HTERT RPE-1 (cell line): ENCODE measurements around the gene SCUBE1.

ENCODE experiments used
- in situ Hi-C: fragments of 300-500 bp; cut with MboI; formaldehyde crosslinking; loops from 4 replicates; pipeline ENCODE4 v1.14.3; 2020; ENCODE audit warnings: low sequenced_read_pairs

The SCUBE1 gene

DNA sequence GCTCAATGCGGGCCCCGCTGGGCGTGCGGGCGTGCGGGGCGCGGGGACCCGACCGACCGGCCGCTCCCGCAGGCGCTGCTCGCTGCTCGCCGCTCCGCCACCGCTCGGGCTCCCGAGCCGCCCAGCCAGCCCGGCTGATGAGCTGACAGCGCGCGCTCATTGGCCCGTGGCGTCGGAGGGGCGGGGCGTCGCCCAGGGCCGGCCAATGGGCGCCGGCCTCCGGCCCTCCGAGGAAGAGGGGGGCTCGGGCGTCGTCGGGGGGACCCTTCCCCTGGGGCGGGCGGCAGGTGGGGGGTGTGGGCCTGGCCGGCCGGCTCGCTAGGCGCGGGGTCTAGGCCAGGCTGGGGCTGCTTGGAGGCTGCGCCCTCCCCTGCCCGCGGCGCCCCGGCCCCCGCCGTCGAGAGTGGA is at the start of gene SCUBE1:
SCUBE1 (minus strand) TSS at position 111 of the 408 bp plus-strand sequence. CDS start 111 bp downstream, outside the sequence.
- in situ Hi-C loops = no loop called here

DNA sequence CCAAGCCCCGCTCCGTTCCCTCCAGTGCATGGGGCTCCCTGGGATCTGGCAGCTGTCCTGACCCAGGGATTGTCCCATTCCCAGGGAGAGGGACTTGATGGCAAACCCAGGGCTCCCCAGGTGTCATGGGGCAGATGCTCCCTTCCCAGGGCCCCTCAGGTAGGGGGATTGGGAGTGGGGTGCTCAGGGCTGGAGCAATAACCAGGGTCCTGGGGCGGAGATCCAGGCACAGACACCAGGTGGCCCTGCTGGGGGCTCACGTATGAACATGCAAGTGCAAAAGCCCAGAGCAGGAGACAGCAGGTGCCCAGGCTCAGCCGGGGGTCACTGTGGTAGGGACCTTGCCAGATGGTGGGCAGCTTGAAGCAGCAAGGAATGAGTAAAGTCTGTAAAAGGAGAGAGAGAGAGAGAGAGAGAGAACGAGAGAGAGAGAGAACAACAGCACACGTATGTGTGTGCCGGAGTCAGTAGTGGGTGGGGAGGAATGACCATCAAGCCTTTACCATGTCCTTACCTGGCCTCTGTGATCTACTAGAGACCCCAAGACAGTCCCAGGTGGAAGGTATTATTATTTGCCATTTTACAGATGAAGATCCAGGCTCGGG is 49.3 kb upstream of the SCUBE1 start:
- in situ Hi-C loops = no loop called here

DNA sequence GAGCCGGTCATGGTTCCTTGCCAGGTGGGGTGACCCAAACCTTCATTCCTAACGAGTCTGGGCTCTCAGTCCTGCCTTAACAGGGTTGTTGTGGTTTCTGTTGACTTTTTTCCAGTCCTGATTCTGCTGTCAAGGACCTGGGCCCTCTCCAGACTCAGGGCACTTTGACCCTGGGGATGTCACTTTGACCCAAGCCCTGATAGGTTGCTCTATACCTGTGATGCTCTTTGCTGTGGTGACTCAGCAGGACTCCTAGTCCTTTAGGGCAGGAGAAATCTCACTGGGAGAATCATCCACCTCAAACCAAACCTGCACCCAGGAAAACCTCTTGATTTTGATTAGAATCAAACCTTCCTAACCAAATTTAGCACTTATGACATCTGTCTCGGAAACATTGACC is 48.1 kb upstream of the SCUBE1 start:
- in situ Hi-C loops = no loop called here

DNA sequence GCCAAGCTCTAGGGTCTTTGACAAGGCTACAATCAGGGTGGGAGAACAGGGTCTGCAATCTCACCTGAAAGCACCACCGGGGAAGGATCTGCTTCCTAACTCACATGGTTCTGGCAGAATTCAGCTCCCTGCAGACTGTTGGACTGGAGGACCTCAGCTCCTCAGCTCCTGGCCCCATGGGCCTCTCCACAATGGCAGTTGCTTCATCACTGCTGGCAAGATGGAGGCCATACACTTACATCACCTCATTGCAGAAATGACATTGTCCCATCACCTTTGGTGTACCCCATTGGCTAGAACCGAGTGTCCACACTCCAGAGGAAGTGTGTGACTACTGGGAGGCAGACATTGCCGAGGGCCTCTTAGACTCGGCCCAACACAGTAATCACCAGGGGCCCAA is 47.7 kb upstream of the SCUBE1 start:
- in situ Hi-C loops = no loop called here

DNA sequence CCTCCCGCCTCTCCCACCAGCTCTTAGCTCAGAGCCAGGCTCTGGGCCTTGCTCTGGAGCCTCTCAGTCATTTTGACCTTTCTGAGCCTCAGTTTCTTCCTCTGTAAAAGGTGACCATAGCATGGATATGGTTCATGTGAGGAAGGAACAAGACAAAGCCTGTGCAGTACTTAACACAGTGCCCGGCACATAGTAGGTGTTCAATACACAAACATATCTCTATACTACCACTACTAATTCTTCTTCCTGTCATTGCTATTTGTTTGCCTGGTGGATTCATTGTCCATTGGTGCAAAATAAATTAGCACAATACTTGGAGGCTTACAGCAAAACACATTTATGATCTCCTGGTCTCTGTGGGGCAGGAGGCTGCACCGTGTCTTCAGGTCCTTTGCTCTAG is 47.0 kb upstream of the SCUBE1 start:
- in situ Hi-C loops = no loop called here

DNA sequence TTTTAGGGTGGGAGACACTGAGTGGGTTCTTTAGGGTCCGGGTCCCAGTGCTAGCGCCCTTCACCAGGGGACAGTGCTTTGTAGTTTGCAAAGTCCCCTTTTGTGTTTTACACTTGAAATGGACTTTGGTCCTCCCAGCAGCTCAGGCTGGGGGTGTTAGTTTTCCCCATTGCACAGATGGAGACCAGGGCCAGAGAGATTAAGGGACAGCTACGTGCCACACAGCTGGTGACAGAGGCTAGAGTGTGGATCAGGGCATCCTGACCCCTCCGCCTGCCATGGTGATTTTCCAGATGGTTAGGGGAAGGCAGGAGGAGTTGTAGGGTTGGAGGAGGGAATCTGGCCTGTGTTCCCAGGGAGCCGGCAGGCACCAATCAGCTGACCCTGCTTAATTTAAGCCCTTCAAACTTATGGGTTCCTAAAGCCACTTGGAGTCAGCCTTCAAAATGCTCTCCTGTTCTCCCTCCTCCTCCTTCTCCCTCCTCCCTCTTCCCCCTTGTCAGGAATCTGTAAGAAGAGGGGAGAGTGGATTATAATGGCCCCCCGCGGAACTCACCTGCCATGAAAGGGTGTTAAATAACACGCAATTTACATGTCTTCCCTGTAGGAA is 46.2 kb upstream of the SCUBE1 start:
- in situ Hi-C loops = no loop called here

DNA sequence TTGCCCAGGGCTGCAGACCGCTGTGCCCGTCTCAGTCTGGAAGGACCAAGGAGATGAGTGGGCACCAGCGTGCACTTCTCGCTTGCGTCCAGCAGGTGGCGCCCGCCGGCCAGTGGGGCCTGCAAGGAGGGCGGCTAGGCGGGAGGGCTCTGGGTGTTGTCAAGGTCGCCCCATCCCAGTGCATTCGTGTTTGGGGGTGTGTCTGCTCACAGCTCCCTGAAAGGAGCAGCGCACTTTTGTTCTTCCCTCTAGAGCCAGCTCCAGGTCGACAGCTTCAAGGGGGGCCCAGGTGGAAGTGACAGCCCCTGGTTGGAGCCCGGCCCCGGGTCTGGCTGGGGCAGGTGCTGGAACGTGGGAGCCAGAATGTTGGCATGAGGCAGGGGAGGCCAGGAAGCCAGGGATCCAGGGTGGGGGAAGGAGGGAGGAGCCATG is 45.3 kb upstream of the SCUBE1 start:
- in situ Hi-C loops = no loop called here

DNA sequence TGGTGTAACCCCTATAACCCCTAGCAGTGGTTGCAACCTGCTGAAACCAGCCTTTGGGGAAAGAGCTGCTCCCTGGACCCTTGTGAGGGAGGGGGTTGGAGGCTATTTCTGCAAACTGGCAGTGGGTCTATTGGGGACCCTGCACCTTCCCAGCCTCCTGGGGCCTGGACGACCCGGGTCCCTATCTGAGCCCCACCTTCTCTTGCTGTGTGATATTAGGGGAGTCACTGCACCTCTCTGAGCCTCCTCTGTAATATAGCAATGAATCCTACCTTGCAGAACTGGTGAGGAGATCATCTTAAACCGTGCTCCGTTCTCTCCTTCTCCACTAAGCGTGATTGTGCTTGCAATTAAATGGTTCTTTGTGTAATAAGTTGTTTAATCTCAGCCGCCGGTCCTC is 44.6 kb upstream of the SCUBE1 start:
- in situ Hi-C loops = no loop called here

DNA sequence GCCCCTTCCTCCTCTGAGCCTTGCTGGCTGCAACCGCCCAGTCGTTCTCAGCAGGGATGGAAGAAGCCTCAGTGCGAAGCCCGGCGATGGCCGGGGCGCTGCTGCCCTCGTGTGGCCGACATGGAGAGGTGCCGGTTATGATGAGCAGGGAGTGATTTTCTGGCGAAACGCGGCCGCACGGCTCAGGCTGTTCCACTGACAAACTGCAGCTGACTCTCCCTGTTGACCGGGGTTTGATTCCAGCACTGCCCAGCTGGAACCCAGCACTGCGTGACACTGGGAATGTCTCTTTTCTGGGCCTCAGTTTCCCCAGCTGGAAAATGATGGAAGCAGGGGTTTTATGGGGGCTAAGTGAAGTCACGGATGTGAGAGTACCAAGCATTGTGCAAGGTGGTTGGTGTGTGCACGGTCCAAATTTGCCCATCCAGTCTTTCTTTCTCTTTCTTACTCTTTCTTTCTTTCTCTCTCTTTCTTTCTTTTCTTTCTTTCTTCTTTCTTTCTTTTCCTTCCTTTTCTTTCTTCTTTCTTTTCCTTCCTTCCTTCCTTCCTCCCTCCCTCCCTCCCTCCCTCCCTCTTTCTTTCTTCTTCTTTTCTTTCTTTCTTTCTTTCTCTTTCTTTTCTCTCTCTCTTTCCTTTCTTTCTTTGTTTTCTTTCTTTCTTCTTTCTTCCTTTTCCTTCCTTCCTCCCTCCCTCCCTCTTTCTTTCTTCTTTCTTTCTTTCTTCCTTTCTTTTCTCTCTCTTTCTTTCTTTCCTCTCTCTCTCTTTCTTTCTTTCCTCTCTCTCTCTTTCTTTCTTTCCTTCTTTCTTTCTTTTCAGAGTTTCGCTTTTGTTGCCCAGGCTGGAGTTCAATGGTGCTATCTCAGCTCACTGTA is 42.8 kb upstream of the SCUBE1 start:
- in situ Hi-C loops = no loop called here

DNA sequence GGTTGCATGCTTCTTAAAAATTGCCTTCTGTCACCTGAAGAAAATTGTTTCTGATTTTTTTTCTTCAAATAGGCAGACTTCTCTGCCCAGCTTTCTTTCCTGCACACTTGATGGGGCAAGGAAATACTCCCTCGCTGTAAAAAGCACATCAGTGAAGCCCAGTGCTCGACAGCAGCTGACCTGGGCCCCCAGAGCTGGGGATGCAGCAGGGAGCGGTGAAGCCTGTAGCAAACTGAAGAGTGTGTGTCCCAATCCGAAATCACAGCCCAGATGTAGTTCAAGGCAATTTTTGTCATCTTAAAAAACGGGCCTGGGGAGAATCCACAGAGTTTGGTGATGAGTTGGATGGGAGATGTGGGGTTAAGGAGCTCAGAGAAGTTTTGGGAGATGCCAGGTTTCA is 41.7 kb upstream of the SCUBE1 start:
- in situ Hi-C loops = no loop called here

DNA sequence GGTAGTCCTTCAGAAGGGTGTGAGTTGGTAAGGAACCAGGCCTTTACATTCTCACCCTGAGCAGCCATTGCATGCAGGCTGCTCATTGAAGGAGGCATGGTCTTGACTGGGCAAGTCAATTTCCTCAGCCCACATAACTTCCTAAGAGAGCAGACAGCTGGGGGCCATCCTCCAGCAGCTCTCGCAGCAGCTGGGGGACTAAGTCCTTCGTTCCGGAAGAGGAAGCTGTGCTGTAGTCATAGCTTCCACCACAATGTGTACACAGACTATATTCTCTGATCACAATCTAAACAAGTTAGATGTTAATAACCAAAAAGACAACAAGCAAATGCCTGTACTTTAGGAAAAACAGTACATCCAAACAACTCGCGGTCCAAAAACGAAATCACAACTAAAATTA is 38.5 kb upstream of the SCUBE1 start:
- in situ Hi-C loops = no loop called here

DNA sequence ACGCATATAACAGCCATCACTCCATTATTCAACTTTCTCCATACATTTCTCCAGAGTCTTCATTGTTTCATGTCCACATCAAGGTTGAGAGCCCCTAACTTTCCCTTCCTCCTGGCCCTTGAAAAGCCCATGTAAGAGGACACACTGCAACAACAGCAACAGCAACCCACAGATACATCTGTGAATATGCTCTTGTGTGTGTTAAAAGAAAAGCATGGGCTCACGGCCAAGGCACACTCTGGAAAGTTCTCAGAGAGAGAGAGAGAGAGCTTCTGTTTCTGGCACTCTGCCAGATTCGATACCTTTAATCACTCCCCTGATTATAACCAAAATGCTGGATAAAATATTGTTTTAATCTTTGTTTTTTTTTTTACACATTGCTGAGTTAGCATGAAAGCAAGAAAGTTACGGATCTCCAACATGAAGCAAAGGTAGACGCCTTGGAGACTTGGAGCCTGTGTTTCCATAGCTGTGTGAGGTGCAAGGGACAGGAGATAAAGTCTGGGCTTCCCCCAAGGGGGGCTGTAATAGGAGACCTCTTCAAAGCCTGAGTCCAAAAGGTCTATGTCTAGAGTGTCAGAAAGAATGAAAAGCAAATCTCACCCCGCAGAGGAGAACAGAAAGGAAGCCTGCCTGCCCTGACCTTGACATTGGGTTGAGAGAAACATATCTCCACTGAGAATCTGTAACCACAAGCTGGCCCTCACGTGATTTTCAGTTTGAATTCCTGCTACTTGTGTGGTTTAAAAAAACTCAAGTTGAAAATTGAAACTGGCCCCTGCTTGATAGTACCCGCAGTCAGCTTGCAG is 34.9 kb upstream of the SCUBE1 start:
- in situ Hi-C loops = no loop called here

DNA sequence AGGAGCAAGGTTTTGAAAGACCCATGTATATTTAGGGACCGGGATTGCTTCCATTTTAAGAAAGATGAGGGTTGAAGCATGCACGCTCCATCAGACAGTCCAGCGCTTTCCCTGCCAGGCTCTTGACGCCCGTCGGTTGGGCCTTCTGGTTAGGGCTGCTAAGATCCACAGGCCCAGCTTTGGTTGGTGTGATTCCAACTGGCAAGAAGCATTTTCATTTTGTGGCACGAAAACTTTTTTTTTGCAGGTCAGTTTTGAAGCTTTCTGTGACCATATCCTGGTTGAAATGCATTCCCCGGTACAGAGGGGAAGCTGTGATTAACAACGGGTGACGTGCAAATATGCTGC is 34.4 kb upstream of the SCUBE1 start:
- in situ Hi-C loops = no loop called here

DNA sequence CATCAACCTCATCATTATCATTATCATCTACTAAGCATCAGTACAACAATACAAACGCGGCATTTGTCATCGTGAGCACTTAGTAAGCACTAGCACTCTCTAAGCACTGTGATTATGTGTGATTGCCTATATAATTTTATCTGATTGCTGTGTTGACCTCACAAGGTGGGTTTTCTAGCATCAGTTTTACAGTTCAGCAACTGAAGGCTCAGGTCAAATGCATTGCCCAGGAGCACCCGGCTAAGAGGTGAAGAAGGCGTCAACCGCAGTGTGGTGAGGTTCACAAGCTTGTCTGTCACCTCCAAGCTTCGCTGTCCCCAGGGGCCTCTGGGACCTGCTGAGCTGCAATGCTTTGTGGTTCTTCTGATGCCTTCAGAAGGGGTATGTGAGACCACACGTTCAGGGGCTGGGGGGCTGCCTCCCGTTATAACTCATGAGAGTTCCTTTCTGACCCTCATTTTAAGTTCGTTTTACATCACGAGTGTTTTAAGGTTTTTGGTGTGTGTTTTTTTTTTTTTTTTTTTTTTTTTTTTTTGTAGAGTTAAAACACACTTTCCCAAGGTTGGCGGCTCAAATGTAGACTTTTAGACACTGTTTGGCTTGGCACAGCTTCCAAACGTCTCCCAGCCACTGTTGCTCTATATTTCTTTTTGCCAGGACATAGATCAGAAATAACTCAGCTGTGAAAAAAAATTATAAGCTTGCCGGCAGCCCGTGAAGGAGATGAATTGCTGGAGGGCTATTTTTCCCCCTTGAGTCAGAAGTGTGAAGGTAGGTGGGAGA is 33.8 kb upstream of the SCUBE1 start:
- in situ Hi-C loops = no loop called here

DNA sequence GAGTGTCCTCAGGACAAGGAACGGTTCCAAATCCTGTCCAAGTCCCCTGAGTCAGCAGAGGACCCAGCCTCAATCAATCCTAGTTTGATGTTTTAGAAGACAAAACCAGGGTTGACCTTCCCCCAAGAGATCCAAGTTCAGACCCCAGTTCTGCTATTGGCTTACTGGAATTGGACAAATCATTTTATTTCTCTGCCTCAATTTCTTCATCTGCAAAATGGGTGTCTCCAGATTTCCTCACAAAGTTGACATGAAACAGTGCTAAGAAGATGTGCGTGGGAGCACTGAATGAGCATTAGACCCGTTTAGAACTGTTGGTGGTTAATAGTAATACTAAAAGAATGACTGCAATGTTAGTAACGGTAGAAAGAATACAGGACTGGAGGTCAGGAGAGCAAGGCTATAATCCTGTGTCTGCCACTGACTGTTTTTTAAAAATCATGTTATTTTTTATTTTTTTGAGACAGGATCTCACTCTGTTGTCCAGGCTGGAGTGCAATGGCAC is 32.8 kb upstream of the SCUBE1 start:
- in situ Hi-C loops = no loop called here

DNA sequence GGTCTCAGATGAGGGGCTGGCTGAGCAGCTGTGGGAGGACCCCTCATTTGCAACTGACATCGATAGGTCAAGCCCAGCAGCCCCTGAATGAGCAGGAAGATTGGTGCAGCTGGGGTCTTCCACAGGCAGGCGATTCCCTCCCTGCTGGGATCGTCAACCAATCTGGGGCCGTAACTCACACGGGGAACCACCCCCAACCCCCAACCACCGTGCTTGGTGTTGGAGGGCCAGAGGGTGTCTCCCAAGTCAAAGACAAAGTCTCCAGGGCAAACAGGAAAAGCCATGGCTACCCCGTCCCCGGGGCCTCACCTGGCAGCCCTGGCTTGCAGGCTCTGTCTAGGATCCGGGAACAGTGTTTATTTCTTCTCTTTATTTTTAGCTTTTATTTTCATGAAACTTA is 26.9 kb upstream of the SCUBE1 start:
- in situ Hi-C loops = no loop called here

DNA sequence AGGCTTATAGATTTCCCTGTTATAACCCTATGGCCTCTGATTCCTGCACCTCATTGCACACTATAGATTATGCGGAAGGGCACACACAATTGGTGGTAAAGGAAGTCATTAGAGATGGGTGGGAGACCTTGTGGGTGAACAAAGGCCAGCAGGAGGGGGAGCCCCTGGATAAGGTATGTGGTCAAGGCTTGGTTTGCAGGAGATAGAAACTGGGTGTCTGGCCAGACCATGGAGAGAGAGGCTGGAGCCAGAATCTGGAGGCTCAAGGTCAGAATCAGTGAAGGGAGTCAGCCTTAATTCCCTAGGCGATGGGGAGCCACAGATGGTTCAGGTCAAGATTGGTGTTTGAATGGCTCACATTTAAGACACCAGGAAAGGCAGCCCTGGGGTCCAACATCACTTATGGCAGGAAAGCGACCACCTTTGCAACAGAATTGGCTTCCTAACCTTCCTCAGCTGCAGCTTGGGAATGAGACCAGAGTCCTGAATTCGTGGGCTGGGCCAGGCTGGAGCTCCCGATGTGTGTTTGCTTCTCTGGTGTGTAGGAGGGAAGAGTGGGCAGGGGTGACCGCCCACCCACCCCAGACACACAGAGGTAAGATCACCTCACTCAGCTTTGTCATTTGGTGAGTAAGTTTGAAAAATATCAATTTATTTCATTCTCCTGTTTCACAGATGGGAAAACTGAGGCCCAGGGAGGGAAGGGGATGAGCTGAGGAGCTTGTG is 22.7 kb upstream of the SCUBE1 start:
- in situ Hi-C loops = no loop called here

DNA sequence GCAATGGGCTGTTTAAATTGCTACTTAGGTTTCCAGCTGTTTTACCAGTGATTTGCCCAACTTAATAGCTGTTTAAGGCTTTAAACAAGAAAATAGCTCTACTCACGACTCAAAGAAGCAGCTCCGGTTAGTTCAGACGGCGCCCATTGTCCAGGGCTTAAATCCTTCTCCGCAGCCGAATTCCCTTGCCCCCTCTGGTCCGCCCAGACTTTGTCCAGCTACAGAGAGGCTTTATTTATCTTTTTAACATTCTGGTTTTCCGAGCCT is 20.9 kb upstream of the SCUBE1 start:
- in situ Hi-C loops = no loop called here

DNA sequence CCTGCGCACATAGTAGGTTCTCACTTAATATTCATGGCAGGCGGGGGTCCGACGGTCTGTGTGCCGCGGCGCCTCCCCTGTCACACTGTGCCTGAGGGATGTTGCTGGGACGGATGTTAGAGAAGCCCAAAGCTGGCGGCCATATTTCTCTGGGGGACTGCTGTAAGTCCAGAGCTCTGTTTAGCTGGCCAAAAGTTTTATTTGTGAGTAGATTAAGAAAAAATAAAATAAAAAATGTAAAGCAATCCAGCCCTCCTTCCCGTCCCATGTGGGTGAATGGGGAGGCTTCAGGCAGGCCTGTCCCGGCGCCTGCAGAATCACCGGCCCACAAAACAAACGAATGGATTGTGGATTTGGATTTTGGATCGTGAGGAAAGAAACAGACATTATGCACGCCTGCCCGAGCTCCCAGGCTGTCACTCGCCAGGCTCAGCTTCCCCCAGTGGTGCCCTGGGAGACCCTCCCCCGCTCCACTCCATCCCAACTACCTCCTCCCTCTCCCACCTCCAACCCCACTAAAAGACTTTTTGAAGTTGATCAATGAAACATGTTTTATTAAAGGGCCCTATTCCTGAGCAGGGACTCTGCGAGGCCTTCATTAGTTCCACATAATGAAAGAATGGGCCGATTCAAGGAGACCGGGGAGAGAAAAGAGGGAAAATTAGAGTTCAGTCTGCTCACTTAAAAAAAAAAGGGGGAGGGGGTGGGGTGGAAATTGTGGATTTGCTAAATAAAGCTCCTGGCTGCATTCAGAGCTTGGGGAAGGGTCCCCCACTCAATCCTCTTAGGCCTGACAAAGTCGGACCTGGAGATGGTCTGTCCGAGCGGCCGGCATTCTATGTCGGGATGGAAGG is 20.4 kb upstream of the SCUBE1 start:
- in situ Hi-C loops = no loop called here
